Ishikawa (cell line): Measurements from ENCODE around the gene FAM81B.

Experiments used
- CEBPB ChIP-seq: IDR thresholded peaks from 2 replicates; pipeline ENCODE4 v1.6.1; 2012
- CREB1 ChIP-seq: IDR thresholded peaks from 2 replicates; pipeline ENCODE4 v1.6.1; 2012; ENCODE audit warnings: low read depth
- EGR1 ChIP-seq: IDR thresholded peaks from 2 replicates; pipeline ENCODE4 v1.6.1; 2012
- EP300 ChIP-seq: IDR thresholded peaks from 2 replicates; pipeline ENCODE4 v1.6.1; 2012; ENCODE audit warnings: borderline replicate concordance
- FOXM1 ChIP-seq: IDR thresholded peaks from 2 replicates; pipeline ENCODE4 v1.6.1; 2012; ENCODE audit warnings: low read depth, borderline replicate concordance
- NFIC ChIP-seq: IDR thresholded peaks from 2 replicates; pipeline ENCODE4 v1.6.1; 2012
- RAD21 ChIP-seq: IDR thresholded peaks from 2 replicates; pipeline ENCODE4 v1.6.1; 2012; ENCODE audit warnings: low read depth
- TAF1 ChIP-seq: IDR thresholded peaks from 2 replicates; pipeline ENCODE4 v1.6.1; 2012; ENCODE audit warnings: low read depth, mild to moderate bottlenecking
- TCF12 ChIP-seq: IDR thresholded peaks from 2 replicates; pipeline ENCODE4 v1.6.1; 2012; ENCODE audit warnings: low read depth
- TEAD4 ChIP-seq: IDR thresholded peaks from 2 replicates; pipeline ENCODE4 v1.6.1; 2012
- YY1 ChIP-seq: IDR thresholded peaks from 2 replicates; pipeline ENCODE4 v1.6.1; 2012; ENCODE audit warnings: low read depth
- TF ChIP-seq, protein P1 (sequence below): IDR thresholded peaks from 2 replicates; pipeline ENCODE4 v1.6.1; 2012
- TF ChIP-seq, protein P2 (sequence below): IDR thresholded peaks from 2 replicates; pipeline ENCODE4 v1.6.1; 2012; ENCODE audit warnings: low read depth, mild to moderate bottlenecking
- TF ChIP-seq, protein P3 (sequence below): IDR thresholded peaks from 2 replicates; pipeline ENCODE4 v1.6.1; 2012

DNA sequence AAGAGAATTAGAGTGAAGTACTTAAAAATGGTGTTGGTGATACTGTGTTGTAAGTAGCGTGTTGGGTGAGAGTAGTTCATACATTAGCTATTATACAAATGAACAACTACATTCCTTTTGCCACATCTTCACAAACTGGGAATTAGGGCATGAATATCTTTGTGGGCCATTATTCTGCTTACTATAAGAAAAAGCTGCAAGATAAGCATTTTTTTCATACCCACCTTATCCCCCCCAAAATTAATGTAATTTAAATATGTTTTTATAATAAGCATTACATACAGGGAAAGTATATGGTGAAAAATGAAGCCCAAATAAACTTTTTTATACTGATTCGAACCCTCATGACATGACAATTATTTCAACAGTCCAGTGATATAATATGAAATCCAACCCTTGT, 69.5 kb downstream of the FAM81B start:
- no peak for TF ChIP-seq NFIC
- TF ChIP-seq, protein P1, sequence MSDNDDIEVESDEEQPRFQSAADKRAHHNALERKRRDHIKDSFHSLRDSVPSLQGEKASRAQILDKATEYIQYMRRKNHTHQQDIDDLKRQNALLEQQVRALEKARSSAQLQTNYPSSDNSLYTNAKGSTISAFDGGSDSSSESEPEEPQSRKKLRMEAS: no peak
- no peak for TF ChIP-seq YY1
- TF ChIP-seq TAF1: no peak
- TF ChIP-seq, protein P2, sequence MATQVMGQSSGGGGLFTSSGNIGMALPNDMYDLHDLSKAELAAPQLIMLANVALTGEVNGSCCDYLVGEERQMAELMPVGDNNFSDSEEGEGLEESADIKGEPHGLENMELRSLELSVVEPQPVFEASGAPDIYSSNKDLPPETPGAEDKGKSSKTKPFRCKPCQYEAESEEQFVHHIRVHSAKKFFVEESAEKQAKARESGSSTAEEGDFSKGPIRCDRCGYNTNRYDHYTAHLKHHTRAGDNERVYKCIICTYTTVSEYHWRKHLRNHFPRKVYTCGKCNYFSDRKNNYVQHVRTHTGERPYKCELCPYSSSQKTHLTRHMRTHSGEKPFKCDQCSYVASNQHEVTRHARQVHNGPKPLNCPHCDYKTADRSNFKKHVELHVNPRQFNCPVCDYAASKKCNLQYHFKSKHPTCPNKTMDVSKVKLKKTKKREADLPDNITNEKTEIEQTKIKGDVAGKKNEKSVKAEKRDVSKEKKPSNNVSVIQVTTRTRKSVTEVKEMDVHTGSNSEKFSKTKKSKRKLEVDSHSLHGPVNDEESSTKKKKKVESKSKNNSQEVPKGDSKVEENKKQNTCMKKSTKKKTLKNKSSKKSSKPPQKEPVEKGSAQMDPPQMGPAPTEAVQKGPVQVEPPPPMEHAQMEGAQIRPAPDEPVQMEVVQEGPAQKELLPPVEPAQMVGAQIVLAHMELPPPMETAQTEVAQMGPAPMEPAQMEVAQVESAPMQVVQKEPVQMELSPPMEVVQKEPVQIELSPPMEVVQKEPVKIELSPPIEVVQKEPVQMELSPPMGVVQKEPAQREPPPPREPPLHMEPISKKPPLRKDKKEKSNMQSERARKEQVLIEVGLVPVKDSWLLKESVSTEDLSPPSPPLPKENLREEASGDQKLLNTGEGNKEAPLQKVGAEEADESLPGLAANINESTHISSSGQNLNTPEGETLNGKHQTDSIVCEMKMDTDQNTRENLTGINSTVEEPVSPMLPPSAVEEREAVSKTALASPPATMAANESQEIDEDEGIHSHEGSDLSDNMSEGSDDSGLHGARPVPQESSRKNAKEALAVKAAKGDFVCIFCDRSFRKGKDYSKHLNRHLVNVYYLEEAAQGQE: no peak
- no peak for TF ChIP-seq RAD21
- no peak for TF ChIP-seq EP300
- TF ChIP-seq FOXM1: no peak
- TF ChIP-seq TCF12: no peak
- TF ChIP-seq CEBPB: no peak
- TF ChIP-seq TEAD4: no peak
- no peak for TF ChIP-seq EGR1
- TF ChIP-seq, protein P3, sequence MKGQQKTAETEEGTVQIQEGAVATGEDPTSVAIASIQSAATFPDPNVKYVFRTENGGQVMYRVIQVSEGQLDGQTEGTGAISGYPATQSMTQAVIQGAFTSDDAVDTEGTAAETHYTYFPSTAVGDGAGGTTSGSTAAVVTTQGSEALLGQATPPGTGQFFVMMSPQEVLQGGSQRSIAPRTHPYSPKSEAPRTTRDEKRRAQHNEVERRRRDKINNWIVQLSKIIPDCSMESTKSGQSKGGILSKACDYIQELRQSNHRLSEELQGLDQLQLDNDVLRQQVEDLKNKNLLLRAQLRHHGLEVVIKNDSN: no peak
- no peak for TF ChIP-seq CREB1
